Trophoblast cell (in vitro differentiated cells and primary cell): Measurements from ENCODE around the gene DIRAS1.
"Not testable (repeated sequence)": the region's sequence is repeated elsewhere in the genome, so short reads cannot be mapped to it uniquely, and the experiment has no call there.

ENCODE experiments used
- DNase-seq, 2 donors: peaks; one replicate each; pipeline ENCODE4 v3.0.0-alpha.2; 2016
- H2AFZ ChIP-seq: 2 replicates; pipeline ENCODE4 v1.6.1; 2013; ENCODE audit warnings: low read length, moderate library complexity, mild to moderate bottlenecking; ENCODE audit not compliant: insufficient read depth, poor library complexity
- H2AK5ac ChIP-seq: 2 replicates; pipeline ENCODE4 v1.6.1; 2013; ENCODE audit warnings: mild to moderate bottlenecking, low read length
- H2BK120ac ChIP-seq: 2 replicates; pipeline ENCODE4 v1.6.1; 2013; ENCODE audit warnings: low read length, mild to moderate bottlenecking, moderate library complexity; ENCODE audit not compliant: insufficient read depth, poor library complexity
- H2BK12ac ChIP-seq: 2 replicates; pipeline ENCODE4 v1.6.1; 2013; ENCODE audit warnings: mild to moderate bottlenecking, low read length, moderate library complexity
- H2BK5ac ChIP-seq: 2 replicates; pipeline ENCODE4 v1.6.1; 2013; ENCODE audit warnings: low read length, low read depth, moderate library complexity, mild to moderate bottlenecking; ENCODE audit not compliant: poor library complexity
- H3K14ac ChIP-seq: 2 replicates; pipeline ENCODE4 v1.6.1; 2013; ENCODE audit warnings: mild to moderate bottlenecking, low read length
- H3K18ac ChIP-seq: 2 replicates; pipeline ENCODE4 v1.6.1; 2013; ENCODE audit warnings: mild to moderate bottlenecking, low read length
- H3K23ac ChIP-seq: 2 replicates; pipeline ENCODE4 v1.6.1; 2013; ENCODE audit warnings: low read length
- H3K27ac ChIP-seq: 2 replicates; pipeline ENCODE4 v1.5.1; 2013; ENCODE audit warnings: low read depth, mild to moderate bottlenecking, inconsistent platforms, low read length, moderate library complexity
- H3K27me3 ChIP-seq: 2 replicates; pipeline ENCODE4 v1.6.1; 2013; ENCODE audit warnings: inconsistent platforms, mild to moderate bottlenecking, low read length, moderate library complexity; ENCODE audit not compliant: insufficient read depth
- H3K36me3 ChIP-seq, 2 experiments: 1 replicate in 1 of 2; 2 replicates in 1 of 2; pipeline ENCODE4 v1.6.1; 2013; ENCODE audit warnings: low read length in 2 of 2, mild to moderate bottlenecking in 2 of 2, moderate library complexity in 1 of 2; ENCODE audit not compliant: insufficient read depth in 2 of 2, control insufficient read depth in 1 of 2
- H3K4ac ChIP-seq: 2 replicates; pipeline ENCODE4 v1.6.1; 2013; ENCODE audit warnings: low read depth, mild to moderate bottlenecking, low read length, moderate library complexity
- H3K4me1 ChIP-seq, 2 experiments: 1 replicate in 1 of 2; 2 replicates in 1 of 2; pipeline ENCODE4 v1.6.1; 2013; ENCODE audit warnings: low read length in 2 of 2, mild to moderate bottlenecking in 2 of 2, moderate library complexity in 1 of 2; ENCODE audit not compliant: insufficient read depth in 2 of 2, control insufficient read depth in 1 of 2
- H3K4me2 ChIP-seq: 2 replicates; pipeline ENCODE4 v1.6.1; 2013; ENCODE audit warnings: inconsistent platforms, mild to moderate bottlenecking, low read length, moderate library complexity
- H3K4me3 ChIP-seq: 2 replicates; pipeline ENCODE4 v1.5.1; 2013; ENCODE audit warnings: mild to moderate bottlenecking, low read depth, low read length, inconsistent platforms
- H3K79me1 ChIP-seq: one replicate; pipeline ENCODE4 v1.6.1; 2013; ENCODE audit warnings: low read length
- H3K79me2 ChIP-seq: 2 replicates; pipeline ENCODE4 v1.6.1; 2013; ENCODE audit warnings: low read length, mild to moderate bottlenecking; ENCODE audit not compliant: control insufficient read depth, insufficient read depth, poor library complexity
- H3K9ac ChIP-seq: 2 replicates; pipeline ENCODE4 v1.6.1; 2013; ENCODE audit warnings: mild to moderate bottlenecking, low read length
- H3K9me3 ChIP-seq: 2 replicates; pipeline ENCODE4 v1.6.1; 2013; ENCODE audit warnings: low read depth, mild to moderate bottlenecking, control low read depth, inconsistent platforms, low read length; ENCODE audit not compliant: insufficient read depth
- H4K12ac ChIP-seq: 2 replicates; pipeline ENCODE4 v1.6.1; 2013; ENCODE audit warnings: low read depth, mild to moderate bottlenecking, low read length, moderate library complexity
- H4K8ac ChIP-seq: 2 replicates; pipeline ENCODE4 v1.6.1; 2013; ENCODE audit warnings: low read depth, mild to moderate bottlenecking, low read length, moderate library complexity
- H4K91ac ChIP-seq: one replicate; pipeline ENCODE4 v1.6.1; 2013; ENCODE audit warnings: low read depth, mild to moderate bottlenecking, low read length, moderate library complexity
- WGBS: extraction: QIAGEN DNeasy Blood & Tissue Kit; methylation state at CpG from one replicate; pipeline ENCODE4 v1.1.7; 2013; ENCODE audit warnings: missing lambda C conversion rate; ENCODE audit not compliant: insufficient read length, insufficient coverage; ENCODE audit errors: extremely low coverage; 5-methylcytosine and 5-hydroxymethylcytosine counted together

Gene DIRAS1

DNA sequence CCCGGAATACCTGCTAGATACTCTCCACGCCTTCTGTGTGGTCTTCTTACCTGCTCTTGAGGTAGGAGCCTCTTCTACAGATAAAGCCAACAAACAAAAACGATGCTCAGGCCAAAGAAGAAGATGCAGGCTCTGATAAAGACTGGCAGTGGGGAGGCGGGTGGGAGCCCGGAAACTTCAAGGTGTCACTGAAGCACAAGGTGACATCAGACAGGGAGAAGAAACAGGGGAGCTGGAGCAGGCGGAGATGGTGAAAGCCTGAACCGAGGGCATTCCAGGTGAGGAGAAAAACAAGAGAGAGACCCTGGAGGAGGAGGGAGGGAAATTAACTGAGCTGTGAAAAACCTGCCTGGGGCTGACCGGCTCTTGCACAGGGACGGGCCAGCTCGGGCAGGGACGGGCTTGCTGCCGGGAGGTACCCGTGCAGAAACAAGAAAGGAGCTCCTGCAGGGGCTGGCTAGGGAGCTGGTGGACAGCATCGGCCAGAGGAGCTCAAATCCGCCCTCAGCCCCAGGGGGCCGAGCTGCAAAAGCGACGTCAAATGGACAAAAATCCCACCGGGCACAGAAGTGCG is 37.7 kb downstream of the DIRAS1 start:
- Histone ChIP-seq H3K4ac (no peak overlapping the region), H4K91ac (no peak overlapping the region)

GRCh38 chr19:2680808-2681207 is 40.4 kb downstream of the DIRAS1 start:
- H3K14ac ChIP-seq = no peak overlapping the region
- no peak overlapping the region for H3K27ac ChIP-seq
- no peak for DNase-seq
- H2AK5ac ChIP-seq = no peak overlapping the region
- no peaks in the 10 kb centered on the region for H3K79me1 ChIP-seq
- H3K9ac ChIP-seq = no peak overlapping the region
- no peak overlapping the region for H3K4me3 ChIP-seq
- H3K9me3 ChIP-seq = no peaks in the 10 kb centered on the region
- no peak overlapping the region for H3K4me2 ChIP-seq
- no peak overlapping the region for H4K12ac ChIP-seq
- H3K23ac ChIP-seq = no peak overlapping the region
- H2AFZ ChIP-seq = no peak overlapping the region
- no peak overlapping the region for H2BK120ac ChIP-seq
- H2BK12ac ChIP-seq = no peak overlapping the region
- H4K91ac ChIP-seq = no peak overlapping the region
- H2BK5ac ChIP-seq = no peak overlapping the region
- WGBS = no CpG with 5 or more reads among the region's 11 CpGs
- no peak overlapping the region for H3K4ac ChIP-seq
- no peaks in the 10 kb centered on the region for H3K27me3 ChIP-seq
- H3K4me1 ChIP-seq = no peaks in the 10 kb centered on the region
- no peak overlapping the region for H3K18ac ChIP-seq
- no peaks in the 10 kb centered on the region for H3K79me2 ChIP-seq
- H4K8ac ChIP-seq = no peak overlapping the region
- H3K36me3 ChIP-seq = no peaks in the 10 kb centered on the region

More for the DNA sequence above, 37.7 kb downstream of the DIRAS1 start:
- Histone ChIP-seq H3K18ac (no peak overlapping the region), H3K36me3 (no peaks in the 10 kb centered on the region), H4K12ac (no peak overlapping the region), H3K27me3 (no peaks in the 10 kb centered on the region), H3K79me1 (no peaks in the 10 kb centered on the region), H2AFZ (no peak overlapping the region), H2AK5ac (no peak overlapping the region), H3K23ac (no peak overlapping the region), H3K4me1 (no peaks in the 10 kb centered on the region), H2BK12ac (no peak overlapping the region), H3K9me3 (no peaks in the 10 kb centered on the region), H3K14ac (no peak overlapping the region), H3K4me3 (no peak overlapping the region), H4K8ac (no peak overlapping the region), H3K9ac (no peak overlapping the region), H2BK120ac (no peak overlapping the region), H3K4me2 (no peak overlapping the region), H3K27ac (no peak overlapping the region), H2BK5ac (no peak overlapping the region), H3K79me2 (no peaks in the 10 kb centered on the region)
- no peak for DNase-seq
- no CpG with 5 or more reads among the region's 20 CpGs for WGBS

DNA sequence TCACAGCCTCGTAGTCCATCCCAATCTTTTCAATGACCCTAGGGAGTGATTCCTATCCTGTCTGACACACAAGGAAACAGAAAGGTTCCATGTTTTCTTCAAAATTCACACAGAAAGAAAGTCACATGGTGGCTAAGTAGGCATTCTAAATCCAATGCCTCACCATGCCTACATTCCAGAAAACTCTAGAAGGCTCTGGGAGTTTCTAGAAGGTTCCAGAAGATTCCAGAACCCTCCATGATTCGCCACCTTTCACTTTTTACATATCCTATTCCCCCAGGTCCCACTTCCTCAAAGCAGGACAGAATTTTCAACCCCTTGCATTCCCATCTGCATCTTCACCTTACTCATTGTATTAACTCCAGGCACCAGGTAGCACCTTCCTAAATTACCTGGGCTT is 41.7 kb downstream of the DIRAS1 start:
- no peak overlapping the region for H2AFZ ChIP-seq
- no peak overlapping the region for H2BK5ac ChIP-seq
- DNase-seq = no peak
- no peak overlapping the region for H4K8ac ChIP-seq
- H3K79me2 ChIP-seq = no peaks in the 10 kb centered on the region
- no peak overlapping the region for H3K9ac ChIP-seq
- no peaks in the 10 kb centered on the region for H3K9me3 ChIP-seq
- H3K18ac ChIP-seq = no peak overlapping the region
- no peak overlapping the region for H3K27ac ChIP-seq
- no peak overlapping the region for H2AK5ac ChIP-seq
- H4K91ac ChIP-seq = no peak overlapping the region
- no peak overlapping the region for H3K23ac ChIP-seq
- H3K79me1 ChIP-seq = no peaks in the 10 kb centered on the region
- H3K4me2 ChIP-seq = no peak overlapping the region
- no peak overlapping the region for H3K4ac ChIP-seq
- H3K4me1 ChIP-seq = no peaks in the 10 kb centered on the region
- no peaks in the 10 kb centered on the region for H3K36me3 ChIP-seq
- no peaks in the 10 kb centered on the region for H3K27me3 ChIP-seq
- no peak overlapping the region for H2BK12ac ChIP-seq
- H2BK120ac ChIP-seq = no peak overlapping the region
- no peak overlapping the region for H4K12ac ChIP-seq
- H3K4me3 ChIP-seq = no peak overlapping the region
- no CpG with 5 or more reads among the region's 2 CpGs for WGBS
- H3K14ac ChIP-seq = no peak overlapping the region

GRCh38 chr19:2678948-2679347 is 42.2 kb downstream of the DIRAS1 start:
- H3K4me3 ChIP-seq, H3K9me3 ChIP-seq, H4K8ac ChIP-seq, H2AK5ac ChIP-seq, H2BK5ac ChIP-seq, H2AFZ ChIP-seq, H3K27ac ChIP-seq, H3K4me1 ChIP-seq, H2BK120ac ChIP-seq, H4K91ac ChIP-seq, H3K23ac ChIP-seq, H3K4me2 ChIP-seq, DNase-seq, H3K9ac ChIP-seq, H3K36me3 ChIP-seq, H3K14ac ChIP-seq, H2BK12ac ChIP-seq, H3K18ac ChIP-seq, H3K27me3 ChIP-seq, H3K79me2 ChIP-seq, H4K12ac ChIP-seq, H3K4ac ChIP-seq, H3K79me1 ChIP-seq: not testable (repeated sequence)
- no CpG with 5 or more reads among the region's 5 CpGs for WGBS
